DOHH2 (cell line): ENCODE results near the gene GATB.

Source experiments
- H3F3A ChIP-seq: fragments of 200-600 bp; sonication (generic), shearing (Covaris generic); 2 replicates; pipeline ENCODE4 v1.6.0; 2016; ENCODE audit warnings: antibody characterized with exemption, mild to moderate bottlenecking; ENCODE audit not compliant: control insufficient read depth, insufficient read depth
- H3K27ac ChIP-seq: fragments of 200-600 bp; sonication (generic); 2 replicates; pipeline ENCODE4 v1.5.1; 2014; ENCODE audit warnings: low read depth, mild to moderate bottlenecking, low read length, moderate library complexity
- H3K27me3 ChIP-seq: fragments of 200-600 bp; sonication (generic); 2 replicates; pipeline ENCODE4 v1.6.1; 2014; ENCODE audit warnings: mild to moderate bottlenecking, low read length, mixed read lengths; ENCODE audit not compliant: control insufficient read depth
- H3K36me3 ChIP-seq: fragments of 200-600 bp; sonication (generic); 2 replicates; pipeline ENCODE4 v1.6.1; 2014; ENCODE audit warnings: mild to moderate bottlenecking, low read length, moderate library complexity, mixed read lengths; ENCODE audit not compliant: control insufficient read depth
- H3K4me1 ChIP-seq: fragments of 200-600 bp; sonication (generic); 2 replicates; pipeline ENCODE4 v1.6.1; 2014; ENCODE audit warnings: mild to moderate bottlenecking, low read length, mixed read lengths; ENCODE audit not compliant: control insufficient read depth
- H3K4me2 ChIP-seq: fragments of 200-600 bp; sonication (generic); 2 replicates; pipeline ENCODE4 v1.6.0; 2014; ENCODE audit warnings: mild to moderate bottlenecking, low read length, moderate library complexity
- H3K4me3 ChIP-seq: fragments of 200-600 bp; sonication (generic); 2 replicates; pipeline ENCODE4 v1.5.1; 2014; ENCODE audit warnings: mild to moderate bottlenecking, low read length, mixed read lengths
- H3K79me2 ChIP-seq: fragments of 200-600 bp; sonication (generic); 2 replicates; pipeline ENCODE4 v1.6.1; 2014; ENCODE audit warnings: mild to moderate bottlenecking, low read length, mixed read lengths; ENCODE audit not compliant: control insufficient read depth
- H3K9me2 ChIP-seq: fragments of 200-600 bp; sonication (generic); replicated peaks from 2 replicates; pipeline ENCODE4 v1.6.1; 2014; ENCODE audit warnings: mild to moderate bottlenecking, low read length, mixed read lengths; ENCODE audit not compliant: control insufficient read depth
- H3K9me3 ChIP-seq: fragments of 200-600 bp; sonication (generic); 2 replicates; pipeline ENCODE4 v1.6.1; 2014; ENCODE audit warnings: antibody characterized with exemption, low read length, mixed read lengths; ENCODE audit not compliant: control insufficient read depth, insufficient read depth
- H4K20me1 ChIP-seq: fragments of 200-600 bp; sonication (generic); 2 replicates; pipeline ENCODE4 v1.6.0; 2014; ENCODE audit warnings: low read depth, mild to moderate bottlenecking, antibody characterized with exemption, low read length, moderate library complexity; ENCODE audit not compliant: control insufficient read depth, insufficient read depth
- CTCF ChIP-seq: fragments of 200-600 bp; sonication (generic); IDR thresholded peaks from one replicate; pipeline ENCODE4 v1.5.1; 2014; ENCODE audit warnings: antibody characterized with exemption, mild to moderate bottlenecking, low read depth, low read length; ENCODE audit not compliant: poor library complexity, severe bottlenecking
- EZH2phosphoT487 ChIP-seq: fragments of 200-600 bp; sonication (generic); IDR thresholded peaks from 2 replicates; pipeline ENCODE4 v1.6.1; 2017; ENCODE audit warnings: borderline replicate concordance, mild to moderate bottlenecking, antibody characterized with exemption, low read length, moderate library complexity, mixed read lengths

Gene GATB

GRCh38 chr4:151627491-151627890, 133.3 kb downstream of the GATB start:
- Histone ChIP-seq H3K27ac (no peak overlapping the region), H3K79me2 (no peaks in the 10 kb centered on the region), H3K9me3 (no peaks in the 10 kb centered on the region), H3K4me2 (no peak overlapping the region), H4K20me1 (no peaks in the 10 kb centered on the region), H3F3A (no peaks in the 10 kb centered on the region), H3K4me3 (no peak overlapping the region), H3K36me3 (no peaks in the 10 kb centered on the region), H3K27me3 (peaks cover 29% of the 10 kb centered on the region), H3K9me2 (no peaks in the 10 kb centered on the region), H3K4me1 (no peaks in the 10 kb centered on the region)
- TF ChIP-seq CTCF (no peak), EZH2phosphoT487 (no peak)

GRCh38 chr4:151626751-151627150, 134.1 kb downstream of the GATB start:
- Histone ChIP-seq H3K4me3 (no peak overlapping the region), H3K9me2 (no peaks in the 10 kb centered on the region), H3F3A (no peaks in the 10 kb centered on the region), H3K4me2 (no peak overlapping the region), H3K27me3 (peaks cover 26% of the 10 kb centered on the region), H4K20me1 (no peaks in the 10 kb centered on the region), H3K79me2 (no peaks in the 10 kb centered on the region), H3K4me1 (no peaks in the 10 kb centered on the region), H3K9me3 (no peaks in the 10 kb centered on the region), H3K27ac (no peak overlapping the region), H3K36me3 (no peaks in the 10 kb centered on the region)
- TF ChIP-seq CTCF (no peak), EZH2phosphoT487 (no peak)

- Histone ChIP-seq H3K4me1 (no peaks in the 10 kb centered on the region), H3K9me3 (no peaks in the 10 kb centered on the region), H3K9me2 (no peaks in the 10 kb centered on the region), H3K4me2 (no peak overlapping the region), H4K20me1 (no peaks in the 10 kb centered on the region), H3K27ac (no peak overlapping the region), H3K4me3 (no peak overlapping the region), H3F3A (no peaks in the 10 kb centered on the region), H3K79me2 (no peaks in the 10 kb centered on the region), H3K36me3 (no peaks in the 10 kb centered on the region), H3K27me3 (peaks cover 26% of the 10 kb centered on the region)
- TF ChIP-seq CTCF, result no peak
- no peak for TF ChIP-seq EZH2phosphoT487
These were observed 134.6 kb downstream of the GATB start for GRCh38 chr4:151626228-151626627.
